MM.1S (cell line): Measurements from ENCODE around the gene DDOST.

Experiments
- EZH2phosphoT487 ChIP-seq: fragments of 300-600 bp; sonication (generic); IDR thresholded peaks from 2 replicates; pipeline ENCODE4 v1.6.1; 2018; ENCODE audit warnings: antibody characterized with exemption, low read length
- TF ChIP-seq, protein P1 (sequence below): fragments of 300-600 bp; sonication (generic); IDR thresholded peaks from 2 replicates; pipeline ENCODE4 v1.5.1; 2016; ENCODE audit warnings: antibody characterized with exemption, low read length, mixed read lengths

DNA sequence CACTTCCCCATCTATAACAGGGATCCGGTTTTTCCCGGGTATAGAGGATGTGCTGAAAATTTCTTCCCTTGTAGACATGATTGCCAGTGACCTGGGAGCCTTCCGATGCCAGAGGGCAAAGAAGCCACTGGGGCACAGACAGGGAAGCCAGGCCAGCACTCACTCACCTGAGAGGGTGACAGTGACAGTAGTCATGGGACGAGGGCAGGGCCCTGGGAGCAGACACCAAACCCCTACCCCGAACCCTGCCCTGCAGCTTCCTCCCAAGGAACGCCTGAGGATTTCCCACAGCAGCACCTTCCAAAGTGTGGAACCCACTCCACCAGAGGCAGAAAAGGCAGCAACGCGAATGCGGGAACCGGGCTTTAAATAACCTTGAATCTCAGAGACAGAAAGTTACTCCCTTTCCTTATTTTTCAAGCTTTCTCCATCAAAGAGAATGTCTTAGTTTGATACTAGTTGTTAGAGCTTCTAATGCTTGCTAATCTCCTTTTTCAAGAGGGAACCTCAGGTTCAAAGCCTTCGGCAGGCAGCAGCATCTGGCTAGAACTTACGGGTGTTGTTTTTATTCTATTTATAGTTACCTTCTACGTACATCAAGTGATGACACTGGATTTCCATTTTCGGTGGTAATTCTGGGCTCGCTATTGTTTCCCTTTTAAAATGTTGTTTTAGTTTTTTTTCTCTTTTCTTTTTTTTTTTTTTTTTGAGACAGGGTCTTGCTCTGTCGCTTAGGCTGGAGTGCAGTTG lies 2.8 kb downstream of the DDOST start:
- TF ChIP-seq EZH2phosphoT487 = no peak
- TF ChIP-seq, protein P1, sequence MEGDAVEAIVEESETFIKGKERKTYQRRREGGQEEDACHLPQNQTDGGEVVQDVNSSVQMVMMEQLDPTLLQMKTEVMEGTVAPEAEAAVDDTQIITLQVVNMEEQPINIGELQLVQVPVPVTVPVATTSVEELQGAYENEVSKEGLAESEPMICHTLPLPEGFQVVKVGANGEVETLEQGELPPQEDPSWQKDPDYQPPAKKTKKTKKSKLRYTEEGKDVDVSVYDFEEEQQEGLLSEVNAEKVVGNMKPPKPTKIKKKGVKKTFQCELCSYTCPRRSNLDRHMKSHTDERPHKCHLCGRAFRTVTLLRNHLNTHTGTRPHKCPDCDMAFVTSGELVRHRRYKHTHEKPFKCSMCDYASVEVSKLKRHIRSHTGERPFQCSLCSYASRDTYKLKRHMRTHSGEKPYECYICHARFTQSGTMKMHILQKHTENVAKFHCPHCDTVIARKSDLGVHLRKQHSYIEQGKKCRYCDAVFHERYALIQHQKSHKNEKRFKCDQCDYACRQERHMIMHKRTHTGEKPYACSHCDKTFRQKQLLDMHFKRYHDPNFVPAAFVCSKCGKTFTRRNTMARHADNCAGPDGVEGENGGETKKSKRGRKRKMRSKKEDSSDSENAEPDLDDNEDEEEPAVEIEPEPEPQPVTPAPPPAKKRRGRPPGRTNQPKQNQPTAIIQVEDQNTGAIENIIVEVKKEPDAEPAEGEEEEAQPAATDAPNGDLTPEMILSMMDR = no peak
